Transverse colon (tissue), 4 donors: ENCODE results near the gene STK32B.

Source experiments
- EP300 ChIP-seq: sonication (generic); formaldehyde crosslinking; IDR thresholded peaks from one replicate; pipeline ENCODE4 v1.6.1; 2017; ENCODE audit warnings: antibody characterized with exemption, low read depth
- POLR2AphosphoS5 ChIP-seq, 3 donors: sonication (generic); formaldehyde crosslinking; IDR thresholded peaks; one replicate each; pipeline ENCODE4 v1.6.1; 2016; ENCODE audit warnings: antibody characterized with exemption in 3 of 3
- TF ChIP-seq, protein P1 (sequence below), 5 experiments: fragments of 200-600 bp in 3 of 5; fragments of 450-650 bp in 2 of 5; sonication (generic) in 3 of 5; IDR thresholded peaks; 1 replicate in 2 of 5; 2 replicates in 3 of 5; pipeline ENCODE4 v1.5.1; 2016 to 2017; ENCODE audit warnings: antibody characterized with exemption in 5 of 5, inconsistent platforms in 3 of 5, mild to moderate bottlenecking in 2 of 5, moderate library complexity in 1 of 5

DNA sequence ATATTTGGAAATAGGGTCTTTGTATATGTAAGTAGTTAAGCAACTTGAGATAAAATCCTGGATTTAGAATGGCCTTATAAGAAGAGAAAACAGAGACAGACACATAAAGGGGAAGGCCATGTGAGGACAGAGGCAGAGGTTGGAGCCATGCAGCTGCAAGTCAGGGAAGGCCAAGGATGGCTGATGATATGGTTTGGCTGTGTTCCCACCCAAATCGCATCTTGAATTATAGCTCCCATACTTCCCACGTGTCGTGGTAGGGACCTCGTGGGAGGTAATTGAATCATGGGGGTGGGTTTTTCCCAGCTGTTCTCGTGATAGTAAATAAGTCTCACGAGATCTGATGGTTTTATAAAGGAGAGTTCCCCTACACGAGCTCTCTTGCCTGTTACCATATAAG lies 76.3 kb downstream of the STK32B start:
- TF ChIP-seq, protein P1, sequence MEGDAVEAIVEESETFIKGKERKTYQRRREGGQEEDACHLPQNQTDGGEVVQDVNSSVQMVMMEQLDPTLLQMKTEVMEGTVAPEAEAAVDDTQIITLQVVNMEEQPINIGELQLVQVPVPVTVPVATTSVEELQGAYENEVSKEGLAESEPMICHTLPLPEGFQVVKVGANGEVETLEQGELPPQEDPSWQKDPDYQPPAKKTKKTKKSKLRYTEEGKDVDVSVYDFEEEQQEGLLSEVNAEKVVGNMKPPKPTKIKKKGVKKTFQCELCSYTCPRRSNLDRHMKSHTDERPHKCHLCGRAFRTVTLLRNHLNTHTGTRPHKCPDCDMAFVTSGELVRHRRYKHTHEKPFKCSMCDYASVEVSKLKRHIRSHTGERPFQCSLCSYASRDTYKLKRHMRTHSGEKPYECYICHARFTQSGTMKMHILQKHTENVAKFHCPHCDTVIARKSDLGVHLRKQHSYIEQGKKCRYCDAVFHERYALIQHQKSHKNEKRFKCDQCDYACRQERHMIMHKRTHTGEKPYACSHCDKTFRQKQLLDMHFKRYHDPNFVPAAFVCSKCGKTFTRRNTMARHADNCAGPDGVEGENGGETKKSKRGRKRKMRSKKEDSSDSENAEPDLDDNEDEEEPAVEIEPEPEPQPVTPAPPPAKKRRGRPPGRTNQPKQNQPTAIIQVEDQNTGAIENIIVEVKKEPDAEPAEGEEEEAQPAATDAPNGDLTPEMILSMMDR (IDR thresholded peaks at IDR 0.05): no peak
- TF ChIP-seq POLR2AphosphoS5 (IDR thresholded peaks at IDR 0.05) (no peak), EP300 (no peak)
